Fibroblast of skin of right biceps (primary cell): ENCODE results near the gene CFAP97.
"Not testable (repeated sequence)": the region's sequence is repeated elsewhere in the genome, so short reads cannot be mapped to it uniquely, and the experiment has no call there.

Experiments used
- DNase-seq: peaks from one replicate; pipeline ENCODE4 v3.0.0-alpha.2; 2013

CFAP97 gene

DNA sequence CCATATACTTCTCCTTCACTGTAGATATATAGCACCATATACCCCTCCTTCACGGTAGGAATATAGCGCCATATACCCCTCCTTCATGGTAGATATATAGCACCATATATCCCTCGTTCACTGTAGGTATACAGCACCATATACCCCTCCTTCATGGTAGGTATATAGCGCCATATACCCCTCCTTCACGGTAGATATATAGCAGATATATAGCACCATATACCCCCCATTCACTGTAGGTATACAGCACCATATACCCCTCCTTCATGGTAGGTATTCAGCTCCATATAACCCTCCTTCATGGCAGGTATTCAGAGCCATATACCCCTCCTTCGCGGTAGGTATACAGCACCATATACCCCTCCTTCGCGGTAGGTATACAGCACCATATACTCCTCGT, 18.1 kb upstream of the CFAP97 start:
- no peak for DNase-seq

DNA sequence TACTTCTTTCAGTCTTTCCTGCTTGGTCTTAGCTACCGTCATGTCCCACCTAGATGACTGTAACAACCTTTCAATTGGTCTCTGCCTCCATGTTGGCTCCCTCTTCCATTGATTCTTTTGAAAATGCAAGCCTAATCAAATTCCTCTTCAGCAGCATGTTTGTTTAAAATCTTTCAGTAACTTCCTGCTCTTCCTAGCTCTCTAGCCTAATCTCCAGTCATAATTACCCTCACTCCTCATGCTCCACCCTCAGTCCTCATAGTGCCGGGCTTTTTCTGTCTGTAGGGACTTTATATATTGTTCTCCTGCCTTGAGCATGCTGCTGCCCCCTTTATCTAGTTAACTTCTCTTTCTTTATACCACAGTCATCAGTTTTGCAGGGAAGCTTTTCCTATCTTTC, 17.7 kb upstream of the CFAP97 start:
- DNase-seq, result no peak

DNA sequence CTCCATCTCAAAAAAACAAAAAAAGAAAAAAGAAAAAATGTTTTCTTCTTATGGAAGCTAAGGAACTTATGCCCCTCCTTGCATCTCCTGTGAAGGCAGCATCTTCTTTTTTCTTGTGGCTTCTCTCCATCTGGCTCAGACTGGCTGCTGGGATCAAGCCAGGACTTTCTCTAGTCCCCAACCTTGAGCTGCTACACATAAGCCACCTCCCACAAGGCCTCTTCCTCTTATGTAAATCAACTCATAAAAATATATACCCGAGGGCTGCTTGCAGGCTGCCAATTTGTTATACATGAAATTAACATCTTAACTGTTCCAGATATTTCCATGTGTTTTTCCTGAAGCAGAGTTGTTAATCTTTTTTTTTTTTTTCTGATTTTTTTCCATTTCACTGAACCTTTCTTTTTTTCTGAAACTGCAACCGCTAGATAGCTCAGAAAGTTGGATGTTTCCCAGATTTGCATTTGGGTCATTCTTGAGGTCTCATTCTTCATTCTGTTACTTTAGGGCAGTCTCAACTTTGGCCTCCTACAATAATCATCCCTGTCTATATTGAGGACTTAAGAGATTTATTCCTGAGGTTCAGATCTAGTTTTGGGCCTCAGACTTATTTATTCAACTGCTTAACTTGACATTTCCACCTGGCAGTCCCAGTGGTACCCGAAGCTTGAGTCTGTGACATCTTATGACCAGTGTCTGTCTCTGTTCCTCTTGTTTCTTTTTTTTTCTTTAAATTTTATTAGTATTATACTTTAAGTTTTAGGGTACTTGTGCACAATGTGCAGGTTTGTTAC, 15.9 kb upstream of the CFAP97 start:
- peak; percentile 85 for DNase-seq

DNA sequence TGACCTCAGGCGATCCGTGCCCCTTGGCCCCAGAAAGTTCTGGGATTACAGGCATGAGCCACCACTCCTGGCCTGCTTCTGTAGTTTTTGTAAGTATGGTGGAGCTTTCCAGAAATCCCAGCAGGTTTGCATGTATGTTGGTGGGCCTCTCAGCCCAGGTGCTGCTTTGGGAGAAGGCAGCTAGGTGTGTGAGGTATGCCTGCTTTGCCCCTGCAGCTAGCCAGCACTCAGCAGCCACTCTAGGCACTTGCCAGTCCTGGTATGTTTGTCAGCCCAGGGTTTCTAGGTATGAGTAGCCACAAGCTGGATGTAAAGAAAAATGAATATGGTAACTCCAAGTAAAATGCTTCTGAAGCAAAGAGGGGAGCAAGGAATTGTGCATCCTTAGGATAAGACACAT, 14.5 kb upstream of the CFAP97 start:
- no peak for DNase-seq

DNA sequence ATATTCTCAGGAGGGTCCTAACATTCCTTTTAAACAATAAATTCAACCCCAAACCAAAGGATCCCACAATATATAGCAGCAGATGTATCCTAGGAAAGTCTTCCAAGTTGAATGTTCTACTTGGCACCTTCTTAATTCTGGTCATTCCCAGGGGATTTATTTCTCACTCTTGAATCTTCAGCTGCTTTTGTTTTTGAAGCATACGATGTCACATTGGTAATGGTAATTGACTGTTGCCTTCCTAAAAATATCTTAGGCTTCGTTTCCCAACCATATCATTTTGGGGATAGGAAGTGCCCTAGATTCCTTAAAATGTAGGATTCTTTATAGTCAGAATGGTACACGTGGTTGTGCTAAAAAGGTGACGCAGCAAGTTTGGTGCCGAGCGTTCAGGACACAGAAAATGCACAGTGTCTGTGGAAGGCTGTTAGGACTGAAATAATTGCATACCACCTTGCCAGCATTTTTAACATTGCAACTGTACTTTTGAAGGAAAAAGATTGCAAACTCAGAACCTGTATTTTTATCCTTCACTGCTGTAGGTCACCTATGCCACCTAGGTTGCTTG, 13.7 kb upstream of the CFAP97 start:
- DNase-seq, result no peak

DNA sequence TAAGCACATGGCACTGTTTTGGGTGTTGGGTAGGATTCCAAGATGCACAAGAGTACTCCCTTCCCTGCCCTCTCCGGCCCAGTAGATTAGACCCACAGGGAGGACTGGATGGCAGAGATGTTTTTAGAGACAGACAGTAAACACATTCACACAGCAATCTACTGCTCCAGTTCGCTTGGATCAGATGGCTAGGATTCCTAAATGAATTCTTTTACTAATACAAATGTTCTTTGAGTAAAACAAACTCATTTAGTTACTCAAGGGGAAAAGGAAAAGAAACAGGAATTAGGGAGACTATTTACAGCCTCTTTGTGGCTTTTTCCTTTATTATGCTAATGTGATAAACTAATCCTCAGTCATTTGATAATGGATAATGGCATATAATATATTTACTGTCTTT, 11.5 kb upstream of the CFAP97 start:
- peak; percentile 22 for DNase-seq

DNA sequence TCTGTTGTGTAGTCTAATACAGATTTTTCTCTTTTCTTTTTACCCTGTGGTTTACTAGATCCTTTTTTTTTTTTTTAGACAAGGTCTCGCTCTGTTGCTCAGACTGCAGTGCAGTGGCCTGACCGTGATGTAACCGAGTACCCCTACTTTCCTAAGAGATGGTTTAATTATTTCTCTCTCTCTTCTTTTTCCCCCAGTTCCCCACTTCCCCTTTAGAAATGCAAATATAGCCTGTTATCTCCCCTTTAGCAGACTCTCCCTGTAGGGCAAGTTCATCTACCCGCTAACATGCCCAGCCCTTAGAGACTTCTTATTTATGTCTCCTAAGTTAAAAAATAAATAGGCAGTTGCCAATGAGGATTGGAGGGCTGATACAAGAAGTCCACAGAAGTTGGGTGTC, 10.1 kb upstream of the CFAP97 start:
- no peak for DNase-seq

DNA sequence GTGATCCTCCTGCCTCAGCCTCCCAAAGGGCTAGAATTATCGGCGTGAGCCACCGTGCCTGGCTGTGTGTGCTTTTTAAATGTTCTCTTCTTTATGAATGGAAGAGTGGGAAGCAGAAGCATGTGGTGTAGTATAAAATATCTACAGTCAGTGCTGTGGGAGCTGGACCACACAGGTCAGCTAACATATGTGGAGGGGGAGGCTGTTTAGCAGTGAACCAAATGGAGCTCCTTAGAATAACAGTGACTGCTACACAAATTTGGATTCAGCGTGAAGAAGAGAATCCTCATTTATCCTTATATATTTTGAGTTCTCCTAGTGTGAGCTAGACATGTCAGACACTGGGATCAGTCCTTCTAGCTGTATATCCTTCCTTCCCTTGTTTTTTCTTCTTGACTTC, 8.8 kb upstream of the CFAP97 start:
- DNase-seq, result no peak

DNA sequence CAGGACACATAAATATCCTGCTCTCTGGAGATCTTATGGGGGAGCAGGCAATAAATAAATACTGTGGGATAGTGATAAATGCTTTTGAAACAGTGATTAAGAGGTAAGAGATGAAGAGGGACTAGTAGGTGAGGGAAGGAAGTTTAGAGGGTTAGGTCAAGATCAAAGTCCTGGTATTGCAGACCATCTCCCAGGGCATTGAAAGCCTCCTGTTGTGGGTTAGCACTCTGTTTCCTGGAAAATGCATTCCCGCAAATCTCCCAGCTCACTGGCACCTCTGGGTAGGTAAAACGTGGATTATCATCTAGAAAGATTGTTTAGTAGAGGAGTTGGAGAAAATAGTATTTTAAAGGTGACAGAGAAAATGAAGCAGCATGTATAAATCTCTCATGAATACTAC, 7.8 kb upstream of the CFAP97 start:
- DNase-seq, result no peak

DNA sequence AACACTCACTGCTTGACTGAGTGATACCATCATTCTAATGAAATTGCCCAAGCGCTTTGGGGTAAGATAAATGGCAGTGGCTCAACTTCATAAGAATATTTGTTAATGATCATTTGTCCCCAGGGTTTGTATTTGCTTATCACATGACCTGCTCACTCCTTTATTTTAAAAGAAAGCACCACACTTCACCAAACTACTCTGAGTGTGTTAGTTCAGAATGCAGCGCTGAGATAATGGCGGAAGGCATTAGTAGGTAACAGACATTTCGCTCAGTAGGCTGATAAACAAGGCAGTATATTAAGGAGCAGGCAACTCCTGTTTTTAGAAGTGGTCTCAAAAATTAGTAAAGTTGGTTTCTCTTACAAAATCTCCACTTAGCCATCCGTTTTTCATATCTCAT, 7.2 kb upstream of the CFAP97 start:
- no peak for DNase-seq

DNA sequence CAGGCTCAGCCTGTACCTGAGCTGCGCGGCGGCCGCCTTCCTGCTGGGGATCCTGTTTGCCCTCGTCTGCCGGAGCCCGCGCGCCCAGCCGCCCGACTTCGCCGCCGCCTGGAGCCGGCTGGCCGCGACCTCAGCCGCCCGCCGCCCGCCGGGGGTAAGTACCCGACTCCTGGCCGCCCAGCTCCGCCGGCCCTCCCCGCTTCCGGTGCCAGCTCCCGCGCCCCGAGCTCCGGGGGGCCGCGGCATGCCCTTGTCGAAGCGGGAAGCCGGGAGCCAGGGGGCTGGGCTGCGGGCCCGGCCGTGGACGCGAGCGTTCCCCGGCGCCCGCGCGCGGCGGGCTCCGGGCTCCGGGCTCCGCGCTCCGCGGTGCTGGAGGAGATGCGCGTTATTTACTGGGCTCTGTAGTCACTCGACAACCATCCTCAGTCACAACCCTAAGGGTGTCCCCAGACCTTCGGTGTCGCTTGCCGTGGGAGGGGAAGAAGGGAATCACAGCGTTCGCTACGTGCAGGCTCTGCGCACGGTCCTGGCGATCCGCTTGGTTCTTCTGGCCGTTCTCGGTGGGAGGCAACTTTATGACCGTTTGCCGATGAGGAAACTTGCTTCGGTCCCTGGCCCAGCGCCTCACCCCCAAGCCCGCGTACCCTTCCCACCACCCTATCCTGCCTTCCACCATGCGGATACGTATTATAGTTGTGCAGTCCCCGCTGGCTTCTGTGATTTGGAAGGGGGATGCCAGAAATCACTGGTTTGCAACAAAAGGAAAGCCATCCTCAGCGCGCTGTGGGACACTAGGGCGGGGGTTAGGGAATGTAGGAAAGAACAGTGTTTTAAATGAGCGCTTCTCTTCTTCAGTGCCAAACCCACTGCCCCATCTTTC, 6.5 kb upstream of the CFAP97 start:
- DNase-seq, result peak; percentile 55

DNA sequence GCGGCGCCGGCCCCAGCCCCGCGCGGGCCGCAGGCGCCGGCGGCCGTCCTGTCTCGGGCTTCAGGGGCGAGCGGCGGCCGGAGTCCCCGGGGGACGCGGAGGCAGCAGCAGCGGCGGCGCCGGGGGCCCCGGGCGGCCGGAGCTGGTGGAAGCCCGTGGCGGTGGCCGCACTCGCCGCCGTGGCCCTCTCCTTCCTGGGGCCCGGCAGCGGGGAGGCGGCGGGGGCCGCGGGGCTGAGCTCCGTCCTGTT, 6.0 kb upstream of the CFAP97 start:
- DNase-seq, result not testable (repeated sequence)

DNA sequence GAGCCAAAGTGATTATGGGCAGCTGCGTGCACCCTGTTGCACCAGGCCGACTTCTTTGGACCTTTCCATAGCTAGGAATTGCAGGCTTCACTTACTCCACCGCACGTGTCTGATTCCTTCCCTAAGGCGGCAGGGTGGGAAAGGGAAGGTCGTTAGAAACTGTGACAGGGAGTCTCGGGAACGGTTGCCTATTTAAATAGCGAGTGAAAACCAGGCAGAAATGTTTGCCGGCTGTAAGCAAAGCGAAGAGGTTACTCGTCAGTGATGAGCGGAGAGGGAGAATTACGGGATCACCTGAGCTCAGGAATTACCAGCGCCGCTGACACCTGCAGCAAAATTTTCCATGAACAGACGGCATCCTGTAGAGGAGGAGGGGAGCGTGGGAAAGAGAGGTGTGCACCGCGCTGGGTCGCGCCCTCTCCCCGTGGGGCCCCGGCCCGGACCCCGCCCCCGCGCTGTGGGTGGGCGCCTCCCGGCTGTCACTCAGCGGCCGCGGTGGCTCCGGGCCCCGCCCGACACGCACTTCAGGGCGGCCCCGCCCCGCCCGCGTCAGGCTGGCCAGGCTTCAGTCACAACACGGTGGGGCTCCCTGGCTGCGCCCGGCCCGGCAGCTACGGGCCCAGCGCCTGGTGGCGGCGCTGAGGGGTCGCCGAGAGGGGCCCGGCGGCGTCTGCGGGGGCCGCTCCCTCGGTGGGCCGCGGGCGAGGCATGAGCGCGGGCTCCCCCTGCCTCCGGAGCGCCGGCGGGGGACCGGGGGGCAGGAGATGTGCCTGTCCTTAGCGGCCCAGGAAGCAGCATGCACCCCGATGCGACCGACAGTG, 5.4 kb upstream of the CFAP97 start, which contains the start of gene SNX25:
SNX25 (plus strand) TSS at position 568 of the 821 bp plus-strand sequence; CDS start at position 797, 229 bp downstream.
- DNase-seq, result peak; percentile 82

DNA sequence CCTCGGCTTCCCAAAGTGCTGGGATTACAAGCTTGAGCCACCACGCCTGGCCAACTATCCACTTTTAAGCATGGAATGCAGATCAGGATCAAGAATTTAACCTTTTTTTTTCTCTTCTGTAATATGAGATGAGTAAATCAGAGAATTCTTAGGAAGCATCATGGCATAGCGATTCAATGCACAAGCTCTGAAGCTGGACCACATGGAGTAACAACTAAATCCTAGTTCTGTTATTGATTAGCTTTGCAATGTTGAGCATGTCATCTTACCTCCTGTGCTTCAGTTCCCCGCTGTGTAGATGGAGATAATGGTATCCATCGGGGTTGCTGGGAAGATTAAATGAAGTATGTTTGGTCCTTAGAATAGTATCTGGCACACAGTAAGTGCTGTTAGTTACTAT, 3.7 kb upstream of the CFAP97 start:
- DNase-seq, result peak; percentile 12

DNA sequence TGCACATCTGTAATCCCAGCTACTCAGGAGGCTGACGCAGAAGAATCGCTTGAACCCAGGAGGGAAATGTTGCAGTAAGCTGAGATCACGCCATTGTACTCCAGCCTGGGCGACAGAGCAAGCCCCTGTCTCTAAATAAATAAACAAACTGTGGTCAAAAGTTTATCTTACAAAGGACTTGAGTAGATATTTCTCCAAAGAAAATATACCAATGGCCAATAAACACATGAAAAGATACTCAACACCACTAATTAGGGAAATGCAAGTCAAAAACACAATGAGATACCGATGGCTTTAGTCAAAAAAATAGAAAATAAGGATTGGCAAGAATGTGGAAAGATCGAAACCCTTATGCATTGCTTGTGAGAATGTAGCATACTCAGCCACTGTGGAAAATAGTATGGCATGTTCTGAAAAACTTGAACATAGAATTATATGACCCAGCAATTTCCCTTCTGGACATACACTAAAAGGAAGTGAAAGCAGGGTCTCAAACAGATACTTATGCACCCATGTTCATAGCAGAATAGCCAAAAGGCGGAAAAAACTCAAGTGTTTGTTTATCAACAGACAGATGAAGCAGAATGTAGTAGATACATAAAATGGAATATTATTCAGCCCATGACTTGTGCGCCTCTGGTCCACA, 2.0 kb upstream of the CFAP97 start:
- no peak for DNase-seq

DNA sequence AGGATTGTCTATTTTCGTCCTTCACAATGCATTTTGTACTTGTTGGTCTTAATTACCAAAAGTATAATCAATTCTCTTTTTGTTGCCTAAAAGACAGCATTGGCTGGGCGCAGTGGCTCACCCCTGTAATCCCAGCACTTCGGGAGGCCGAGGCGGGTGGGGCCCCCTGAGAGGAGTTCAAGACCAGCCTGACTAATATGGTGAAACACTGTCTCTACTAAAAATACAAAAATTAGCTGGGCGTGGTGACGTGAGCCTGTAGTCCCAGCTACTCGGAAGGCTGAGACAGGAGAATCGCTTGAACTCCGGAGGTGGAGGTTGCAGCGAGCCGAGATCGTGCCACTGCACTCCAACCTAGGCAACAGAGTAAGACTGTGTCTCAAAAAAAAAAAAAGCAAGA, 1.3 kb upstream of the CFAP97 start:
- not testable (repeated sequence) for DNase-seq

DNA sequence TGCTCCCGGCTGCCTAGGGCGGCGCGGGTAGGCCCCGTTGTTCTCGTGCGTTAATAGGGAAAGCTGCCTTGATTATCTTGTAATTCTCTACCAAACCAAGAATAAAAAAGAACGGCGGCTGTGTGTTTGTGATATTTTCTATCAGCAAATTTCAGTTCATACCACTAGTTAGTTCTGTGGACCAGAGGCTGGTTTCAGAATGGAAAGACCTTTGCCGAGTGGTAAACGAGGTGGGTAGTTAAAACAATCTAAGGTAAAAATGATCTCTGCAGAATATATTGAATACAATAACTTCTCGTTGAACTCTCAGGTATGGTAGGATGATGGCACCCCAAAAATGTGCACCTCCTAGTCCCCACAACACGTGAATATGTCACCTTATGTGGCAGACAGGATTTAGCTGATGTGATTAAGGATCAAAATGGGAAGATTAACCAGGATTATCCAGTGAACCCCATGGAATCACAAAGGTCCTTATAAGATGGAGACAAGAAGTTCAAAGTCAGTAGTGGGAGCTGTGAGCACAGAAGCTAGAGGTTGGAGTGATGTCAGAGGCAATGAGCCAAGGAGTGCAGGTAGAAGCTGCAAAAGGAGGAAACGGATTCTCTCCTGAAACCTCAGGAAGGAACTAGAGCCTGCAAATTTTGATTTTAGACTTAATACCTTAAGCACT, 574 bp upstream of the CFAP97 start:
- peak; percentile 20 for DNase-seq

DNA sequence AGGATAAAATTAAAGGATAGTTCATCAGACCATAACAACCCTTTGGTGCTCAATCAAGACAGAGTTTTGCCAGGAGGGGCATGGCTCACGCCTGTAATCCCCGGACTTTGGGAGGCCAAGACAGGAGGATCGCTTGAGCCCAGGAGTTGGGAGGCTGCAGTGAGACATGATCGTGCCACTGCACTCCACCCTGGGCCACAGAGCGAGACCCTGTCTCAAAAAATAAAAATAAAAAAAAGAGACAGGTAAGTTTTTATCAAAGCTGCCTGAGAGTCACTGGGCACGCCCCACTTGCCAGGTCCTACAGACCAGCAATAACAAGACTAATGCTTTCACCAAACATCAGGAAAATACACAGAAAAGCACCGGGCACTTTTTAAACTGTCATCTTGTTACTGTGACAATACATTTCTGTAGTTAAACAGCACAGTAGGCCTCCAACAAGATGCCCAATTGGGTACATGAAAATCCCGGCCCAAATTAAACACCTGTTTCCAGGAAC, 765 bp downstream of the CFAP97 start:
- no peak for DNase-seq

DNA sequence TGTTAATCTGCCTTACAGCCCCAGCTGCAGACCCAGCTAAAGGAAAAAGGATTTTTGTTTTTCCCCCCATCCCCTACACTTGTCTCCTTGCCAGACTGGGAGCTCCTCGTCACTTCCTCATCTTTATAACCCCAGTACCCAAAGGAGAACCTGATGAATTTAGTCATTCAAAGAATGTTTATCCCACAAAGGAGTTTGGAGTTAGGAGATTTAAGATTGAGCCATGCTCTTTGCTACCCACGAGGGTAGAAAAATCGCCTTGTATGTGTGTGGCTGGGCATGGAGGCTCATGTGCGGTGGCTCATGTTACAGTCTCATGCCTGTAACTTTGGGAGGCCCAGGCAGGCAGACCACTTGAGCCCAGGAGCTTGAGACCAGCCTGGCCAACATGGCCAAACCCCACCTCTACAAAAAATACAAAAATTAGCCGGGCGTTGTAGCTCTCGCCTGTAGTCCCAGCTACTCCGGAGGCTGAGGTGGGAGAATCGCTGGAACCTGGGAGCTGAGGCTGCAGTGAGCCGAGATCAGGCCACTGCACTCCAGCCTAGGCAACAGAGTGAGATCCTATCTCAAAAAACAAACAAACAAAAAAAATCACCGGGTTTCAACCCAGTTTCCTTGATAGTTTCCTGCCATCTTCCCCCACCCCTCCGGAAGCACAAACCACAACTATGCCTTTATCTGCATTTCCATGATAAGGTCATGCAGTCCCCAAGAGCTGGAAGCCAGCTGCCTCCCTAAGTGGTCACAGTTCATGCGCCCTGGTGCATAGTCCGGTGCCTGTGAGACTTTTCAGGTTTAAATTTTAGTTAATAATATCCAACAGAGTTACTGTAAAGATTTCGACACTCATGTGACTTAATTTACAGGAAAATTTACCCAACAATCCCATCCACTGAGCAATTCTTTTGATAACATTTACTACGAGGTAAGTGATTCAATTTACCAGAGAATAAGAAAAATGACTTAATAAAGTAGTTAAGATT, 1.5 kb downstream of the CFAP97 start:
- DNase-seq, result peak; percentile 54

DNA sequence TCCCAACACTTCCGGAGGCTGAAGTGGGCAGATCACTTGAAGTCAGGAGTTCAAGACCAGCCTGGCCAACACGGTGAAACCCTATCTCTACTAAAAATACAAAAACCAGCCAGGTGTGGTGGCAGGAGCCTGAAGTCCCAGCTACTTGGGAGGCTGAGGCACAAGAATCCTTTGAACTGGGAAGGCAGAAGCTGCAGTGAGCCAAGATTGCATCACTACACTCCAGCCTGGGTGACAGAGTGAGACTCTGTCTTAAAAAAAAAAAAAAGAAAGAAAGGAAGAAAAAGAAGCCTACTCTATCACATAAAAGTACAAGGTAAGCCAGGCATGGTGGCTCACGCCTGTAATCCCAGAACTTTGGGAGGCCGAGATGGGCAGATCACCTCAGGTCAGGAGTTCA, 5.6 kb downstream of the CFAP97 start:
- not testable (repeated sequence) for DNase-seq

DNA sequence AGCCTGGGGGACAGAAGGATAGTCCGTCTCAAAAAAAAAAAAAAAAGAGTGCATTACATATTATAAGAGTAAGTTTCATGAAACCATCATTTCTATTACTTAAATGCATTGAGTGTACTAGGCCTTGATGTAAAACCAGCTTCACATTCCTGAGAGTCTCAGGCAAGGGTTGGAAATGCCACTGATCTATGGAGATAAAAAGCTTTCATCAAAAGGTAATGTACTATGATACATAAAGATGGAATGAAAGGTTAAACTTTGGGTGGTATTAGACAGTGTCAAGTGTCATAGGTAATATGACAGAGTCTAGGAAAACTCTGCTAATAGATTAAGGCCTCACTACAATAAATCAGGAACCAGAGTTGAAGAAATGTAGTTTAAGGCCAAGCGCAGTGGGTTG, 7.4 kb downstream of the CFAP97 start:
- DNase-seq, result no peak
